Fibroblast of pulmonary artery (primary cell): Measurements from ENCODE around the gene TNFAIP3.

ENCODE experiments used
- DNase-seq: peaks from one replicate; pipeline ENCODE4 v3.0.0-alpha.2; 2010; ENCODE audit warnings: low read depth
- H3K4me3 ChIP-seq: replicated peaks from 2 replicates; pipeline ENCODE4 v1.5.1; 2011; ENCODE audit warnings: low read depth, mild to moderate bottlenecking, control low read depth, low read length, moderate library complexity
- TF ChIP-seq, protein P1 (sequence below): IDR thresholded peaks from 2 replicates; pipeline ENCODE4 v1.5.1; 2011; ENCODE audit warnings: mild to moderate bottlenecking, control low read depth, low read length, inconsistent platforms; ENCODE audit errors: missing control alignments

TNFAIP3 gene

DNA sequence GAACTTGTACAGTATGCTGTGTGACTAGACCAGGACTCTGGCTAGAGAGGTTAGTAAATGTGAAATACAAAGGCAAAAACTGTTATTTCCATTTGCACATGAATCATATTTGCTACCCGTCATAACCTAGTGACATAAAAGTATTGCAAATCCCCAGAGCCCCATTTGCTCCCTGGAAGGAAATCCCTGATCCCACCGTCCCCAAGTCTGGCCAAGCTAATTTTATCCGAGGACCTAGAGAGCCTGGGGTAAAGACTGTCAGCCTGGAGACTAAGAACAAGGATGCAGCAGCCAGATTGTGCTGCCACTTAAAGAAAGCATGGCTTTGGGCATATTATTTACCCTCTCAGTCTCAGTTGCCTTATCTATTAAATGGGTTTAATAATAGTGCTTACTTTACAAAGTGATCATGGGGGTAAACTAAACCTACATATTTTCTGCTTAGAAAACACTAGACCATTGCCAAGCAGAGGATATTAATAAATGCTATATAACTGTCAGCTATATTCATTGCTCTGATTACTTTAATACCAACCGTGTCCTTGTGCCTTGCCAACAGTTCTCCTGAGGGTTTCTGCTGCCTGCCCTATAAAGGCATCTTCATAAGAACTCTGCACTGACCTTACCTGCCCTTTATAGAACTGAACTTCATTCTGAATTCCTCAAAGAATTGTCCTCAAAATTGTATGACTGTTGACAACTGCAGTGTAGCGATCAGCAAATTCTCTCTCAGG, 16.9 kb upstream of the TNFAIP3 start:
- no peak for DNase-seq
- H3K4me3 ChIP-seq: no peak overlapping the region
- TF ChIP-seq, protein P1, sequence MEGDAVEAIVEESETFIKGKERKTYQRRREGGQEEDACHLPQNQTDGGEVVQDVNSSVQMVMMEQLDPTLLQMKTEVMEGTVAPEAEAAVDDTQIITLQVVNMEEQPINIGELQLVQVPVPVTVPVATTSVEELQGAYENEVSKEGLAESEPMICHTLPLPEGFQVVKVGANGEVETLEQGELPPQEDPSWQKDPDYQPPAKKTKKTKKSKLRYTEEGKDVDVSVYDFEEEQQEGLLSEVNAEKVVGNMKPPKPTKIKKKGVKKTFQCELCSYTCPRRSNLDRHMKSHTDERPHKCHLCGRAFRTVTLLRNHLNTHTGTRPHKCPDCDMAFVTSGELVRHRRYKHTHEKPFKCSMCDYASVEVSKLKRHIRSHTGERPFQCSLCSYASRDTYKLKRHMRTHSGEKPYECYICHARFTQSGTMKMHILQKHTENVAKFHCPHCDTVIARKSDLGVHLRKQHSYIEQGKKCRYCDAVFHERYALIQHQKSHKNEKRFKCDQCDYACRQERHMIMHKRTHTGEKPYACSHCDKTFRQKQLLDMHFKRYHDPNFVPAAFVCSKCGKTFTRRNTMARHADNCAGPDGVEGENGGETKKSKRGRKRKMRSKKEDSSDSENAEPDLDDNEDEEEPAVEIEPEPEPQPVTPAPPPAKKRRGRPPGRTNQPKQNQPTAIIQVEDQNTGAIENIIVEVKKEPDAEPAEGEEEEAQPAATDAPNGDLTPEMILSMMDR: no peak

GRCh38 chr6:137850816-137851602, 16.1 kb upstream of the TNFAIP3 start:
- no peak for DNase-seq
- TF ChIP-seq, protein P1: no peak
- no peak overlapping the region for H3K4me3 ChIP-seq

GRCh38 chr6:137851669-137852068, 15.4 kb upstream of the TNFAIP3 start:
- H3K4me3 ChIP-seq: no peak overlapping the region
- DNase-seq: no peak
- TF ChIP-seq, protein P1: no peak

GRCh38 chr6:137852346-137852745, 14.7 kb upstream of the TNFAIP3 start:
- no peak overlapping the region for H3K4me3 ChIP-seq
- TF ChIP-seq, protein P1: no peak
- DNase-seq: no peak

DNA sequence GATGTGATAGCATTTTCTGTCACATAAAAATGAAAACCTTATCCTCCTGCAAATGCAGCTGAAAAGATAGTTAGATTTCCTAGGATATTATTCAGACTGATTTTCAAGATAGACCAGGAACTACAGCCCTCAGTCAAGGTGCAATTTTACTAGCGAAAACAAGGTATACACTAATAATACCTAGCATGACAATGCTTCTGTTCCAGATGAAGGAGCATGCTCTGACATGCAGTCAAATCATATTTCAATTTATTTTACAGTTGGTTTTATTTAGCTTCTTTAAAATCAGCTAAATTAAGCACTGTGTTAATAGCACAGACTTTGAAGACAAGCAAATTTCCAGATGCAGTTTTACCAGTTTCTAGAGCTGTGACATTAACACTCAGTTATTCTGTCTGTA, 14.2 kb upstream of the TNFAIP3 start:
- no peak overlapping the region for H3K4me3 ChIP-seq
- TF ChIP-seq, protein P1: no peak
- DNase-seq: no peak

GRCh38 chr6:137853569-137854213, 13.4 kb upstream of the TNFAIP3 start:
- DNase-seq: no peak

More at GRCh38 chr6:137853569-137854213, 13.4 kb upstream of the TNFAIP3 start:
- TF ChIP-seq, protein P1: no peak
- no peak overlapping the region for H3K4me3 ChIP-seq
